Effector memory CD8-positive, alpha-beta T cell (primary cell): ENCODE results near the gene CARD9.

Experiments
- ATAC-seq: fragments of 150-1000 bp; cut with Tn5 transposase; replicated peaks from 2 replicates; pipeline ENCODE4 v1.10.0; 2021; ENCODE audit warnings: mild to moderate bottlenecking, moderate library complexity
- DNase-seq, 3 experiments: peaks; one replicate each; pipeline ENCODE4 v3.0.0; 2021
- H3K27ac Mint-ChIP-seq, 2 donors: one replicate each; pipeline ENCODE4 v1.8.0; 2022; ENCODE audit warnings: mild to moderate bottlenecking in 2 of 2, mixed read lengths in 2 of 2, moderate library complexity in 2 of 2
- H3K27me3 Mint-ChIP-seq, 2 donors: one replicate each; pipeline ENCODE4 v1.8.0; 2022; ENCODE audit warnings: mixed read lengths in 2 of 2
- H3K36me3 Mint-ChIP-seq: one replicate; pipeline ENCODE4 v1.8.0; 2022; ENCODE audit warnings: mild to moderate bottlenecking, moderate library complexity, mixed read lengths; ENCODE audit not compliant: insufficient read depth
- H3K4me1 Mint-ChIP-seq, 2 donors: one replicate each; pipeline ENCODE4 v1.8.0; 2022; ENCODE audit warnings: low read depth in 2 of 2, mixed read lengths in 2 of 2
- H3K4me3 Mint-ChIP-seq, 2 donors: one replicate each; pipeline ENCODE4 v1.8.0; 2022; ENCODE audit warnings: mild to moderate bottlenecking in 2 of 2, mixed read lengths in 2 of 2, moderate library complexity in 2 of 2
- H3K9me3 Mint-ChIP-seq, 2 donors: one replicate each; pipeline ENCODE4 v1.8.0; 2022; ENCODE audit warnings: mixed read lengths in 2 of 2

CARD9 gene

DNA sequence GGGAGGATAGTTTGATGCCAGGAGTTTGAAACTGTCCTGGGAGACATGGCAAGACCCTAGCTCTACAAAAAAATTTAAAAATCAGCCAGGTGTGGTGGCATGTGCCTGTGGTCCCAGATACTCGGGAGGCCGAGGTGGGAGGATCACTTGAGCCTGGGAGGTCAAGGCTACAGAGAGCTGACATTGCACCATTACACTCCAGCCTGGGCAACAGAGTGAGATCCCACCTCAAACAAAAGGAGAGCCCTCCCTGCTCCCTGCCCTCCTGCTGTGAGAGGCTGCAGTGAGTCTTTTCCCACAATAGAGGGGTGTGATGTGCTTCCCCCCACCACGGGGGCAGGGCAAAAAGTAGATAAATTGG lies 59.4 kb downstream of the CARD9 start:
- ATAC-seq (no peak), DNase-seq (no peak)
- Mint-ChIP-seq H3K36me3 (peaks cover 21% of the 10 kb centered on the region), H3K27ac (no peak overlapping the region), H3K4me1 (peaks cover 16 to 20% of the 10 kb centered on the region in 2 donors), H3K4me3 (no peak overlapping the region), H3K9me3 (peaks cover 17 to 22% of the 10 kb centered on the region in 2 donors), H3K27me3 (no peaks in the 10 kb centered on the region)
